Spleen (tissue), 11 donors: ENCODE data around the gene NPC1. TPM values are rescaled to one million over a fixed set of nuclear protein-coding genes. Genes with fewer than 3 reads are reported as not detected.

ENCODE experiments used
- DNase-seq: peaks from one replicate; pipeline ENCODE4 v3.0.0-alpha.2; 2020
- H3K27ac ChIP-seq, 8 donors: fragments of 200-600 bp; sonication (generic) in 7 of 8; 1 replicate in 4 of 8; 2 replicates in 4 of 8; pipeline versions ENCODE4 v1.5.0 to v1.8.0; 2016 to 2021; ENCODE audit warnings: inconsistent platforms in 4 of 8, mild to moderate bottlenecking in 4 of 8, moderate library complexity in 1 of 8
- H3K27me3 ChIP-seq, 7 donors: fragments of 200-600 bp; sonication (generic) in 6 of 7; replicated peaks in 1 of 7; 1 replicate in 4 of 7; 2 replicates in 3 of 7; pipeline versions ENCODE4 v1.5.0 to v1.8.0; 2016 to 2021; ENCODE audit warnings: inconsistent platforms in 3 of 7, mild to moderate bottlenecking in 1 of 7
- H3K36me3 ChIP-seq, 6 donors: fragments of 200-600 bp; sonication (generic) in 5 of 6; 1 replicate in 4 of 6; 2 replicates in 2 of 6; pipeline versions ENCODE4 v1.5.0 to v1.8.0; 2016 to 2021; ENCODE audit warnings: inconsistent platforms in 2 of 6
- H3K4me1 ChIP-seq, 6 donors: fragments of 200-600 bp; sonication (generic) in 5 of 6; 1 replicate in 3 of 6; 2 replicates in 3 of 6; pipeline versions ENCODE4 v1.5.0 to v1.8.0; 2016 to 2021; ENCODE audit warnings: inconsistent platforms in 3 of 6
- H3K4me3 ChIP-seq, 8 donors: fragments of 200-600 bp; sonication (generic) in 7 of 8; 1 replicate in 4 of 8; 2 replicates in 4 of 8; pipeline versions ENCODE4 v1.5.0 to v1.8.0; 2016 to 2021; ENCODE audit warnings: inconsistent platforms in 4 of 8, mild to moderate bottlenecking in 4 of 8, moderate library complexity in 2 of 8
- H3K9me3 ChIP-seq, 8 donors: fragments of 200-600 bp; sonication (generic) in 7 of 8; 1 replicate in 4 of 8; 2 replicates in 4 of 8; pipeline versions ENCODE4 v1.5.0 to v1.8.0; 2016 to 2021; ENCODE audit warnings: inconsistent platforms in 4 of 8
- POLR2A ChIP-seq, 3 donors: fragments of 450-650 bp; IDR thresholded peaks; one replicate each; pipeline ENCODE4 v1.5.1; 2017; ENCODE audit warnings: antibody characterized with exemption in 3 of 3, mild to moderate bottlenecking in 1 of 3
- POLR2AphosphoS5 ChIP-seq, 3 donors: sonication (generic); formaldehyde crosslinking; IDR thresholded peaks; one replicate each; pipeline ENCODE4 v1.5.1; 2017; ENCODE audit warnings: antibody characterized with exemption in 3 of 3
- WGBS, 5 donors: extraction: QIAGEN DNeasy Blood & Tissue Kit in 3 of 5; methylation state at CpG; one replicate each; pipeline versions ENCODE4 v1.1.5 to v1.1.7; 2013 to 2018; 5-methylcytosine and 5-hydroxymethylcytosine counted together
- intact Hi-C: fragments of 100-400 bp; cut with DNase I; formaldehyde crosslinking; loops from one replicate; pipeline ENCODE4 v1.15.0; 2023; ENCODE audit warnings: low total_unique reads
- polyA plus RNA-seq, 3 donors: library from polyadenylated mRNA; stranded (reverse); fragments of 200-250 nt; gene quantifications; one replicate each; pipeline ENCODE4 v1.2.1, GENCODE V29; 2013
- total RNA-seq, 7 donors: library from RNA; depleted of rRNA in 3 of 7; stranded (reverse); fragments of >200 nt in 3 of 7; fragmentation: NEBNext Ultra II Directional in 4 of 7; extraction: Animal tissue kit (Norgen Biotek cat#: 25700) in 4 of 7; gene quantifications; one replicate each; pipeline versions ENCODE4 v1.1.0 to v1.2.1, GENCODE V29; 2016 to 2021
- TF ChIP-seq, protein P1 (sequence below), 11 experiments: fragments of 200-600 bp in 7 of 11; fragments of 450-650 bp in 4 of 11; sonication (generic) in 4 of 11; IDR thresholded peaks in 8 of 11; conservative IDR thresholded peaks in 3 of 11; 1 replicate in 7 of 11; 2 replicates in 4 of 11; pipeline versions ENCODE4 v1.4.0 to v1.8.0; 2016 to 2021; ENCODE audit warnings: antibody characterized with exemption in 11 of 11, inconsistent platforms in 4 of 11, mild to moderate bottlenecking in 1 of 11
- donor health status: healthy with polysubstance abuse.
- donor health status: DM: no; HTN: no; CAD: no; lungs with moderate emphysema.
- donor health status: DM: no; HTN: no; CAD: no.
- donor health status: Bipolar disorder and iron deficiency.
- donor health status: healthy.
- donor health status: DM: no; HTN: no; CAD: no.
- donor health status: DM: yes; HTN: yes; CAD: no.

Gene NPC1
- total and polyA plus RNA-seq, 10 donors, result 8.1 to 84.2 (median 56.0) TPM

DNA sequence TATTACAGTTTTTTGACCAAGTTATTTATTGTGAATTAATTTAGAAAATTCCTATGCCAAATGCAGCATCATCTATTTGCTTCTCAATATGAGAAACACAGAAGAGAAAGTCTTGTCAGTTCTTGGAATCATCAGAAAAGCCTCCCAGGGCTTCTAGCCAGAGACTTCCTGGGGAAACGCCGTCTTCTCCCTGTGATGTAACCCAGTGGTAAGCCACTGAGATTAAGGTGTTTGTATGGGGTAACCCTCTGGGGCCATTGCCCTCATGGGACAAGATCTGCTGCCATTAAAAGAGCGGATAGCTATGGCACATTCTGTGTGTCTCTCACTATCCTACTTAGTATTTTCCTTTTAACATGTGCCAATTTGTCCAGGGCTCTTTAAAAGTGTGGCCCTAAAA, 48.4 kb upstream of the NPC1 start:
- H3K4me3 ChIP-seq, result no peak overlapping the region
- WGBS, 5 donors, result 38 to 59% (median 47%) methylated on average over 3 of the region's 3 CpGs
- H3K27me3 ChIP-seq, result no peaks in the 10 kb centered on the region

GRCh38 chr18:23632615-23633014, 46.3 kb upstream of the NPC1 start:
- no peaks in the 10 kb centered on the region for H3K9me3 ChIP-seq
- no peaks in the 10 kb centered on the region for H3K36me3 ChIP-seq
- DNase-seq, result no peak
- H3K27me3 ChIP-seq, result no peaks in the 10 kb centered on the region
- TF ChIP-seq POLR2AphosphoS5 (IDR thresholded peaks at IDR 0.05), result no peak
- TF ChIP-seq, protein P1, sequence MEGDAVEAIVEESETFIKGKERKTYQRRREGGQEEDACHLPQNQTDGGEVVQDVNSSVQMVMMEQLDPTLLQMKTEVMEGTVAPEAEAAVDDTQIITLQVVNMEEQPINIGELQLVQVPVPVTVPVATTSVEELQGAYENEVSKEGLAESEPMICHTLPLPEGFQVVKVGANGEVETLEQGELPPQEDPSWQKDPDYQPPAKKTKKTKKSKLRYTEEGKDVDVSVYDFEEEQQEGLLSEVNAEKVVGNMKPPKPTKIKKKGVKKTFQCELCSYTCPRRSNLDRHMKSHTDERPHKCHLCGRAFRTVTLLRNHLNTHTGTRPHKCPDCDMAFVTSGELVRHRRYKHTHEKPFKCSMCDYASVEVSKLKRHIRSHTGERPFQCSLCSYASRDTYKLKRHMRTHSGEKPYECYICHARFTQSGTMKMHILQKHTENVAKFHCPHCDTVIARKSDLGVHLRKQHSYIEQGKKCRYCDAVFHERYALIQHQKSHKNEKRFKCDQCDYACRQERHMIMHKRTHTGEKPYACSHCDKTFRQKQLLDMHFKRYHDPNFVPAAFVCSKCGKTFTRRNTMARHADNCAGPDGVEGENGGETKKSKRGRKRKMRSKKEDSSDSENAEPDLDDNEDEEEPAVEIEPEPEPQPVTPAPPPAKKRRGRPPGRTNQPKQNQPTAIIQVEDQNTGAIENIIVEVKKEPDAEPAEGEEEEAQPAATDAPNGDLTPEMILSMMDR (IDR thresholded peaks at IDR 0.05 in 8 of 11, conservative IDR thresholded peaks at IDR 0.05 in 3 of 11), result no peak
- no peak for TF ChIP-seq POLR2A (IDR thresholded peaks at IDR 0.05)
- no peaks in the 10 kb centered on the region for H3K4me1 ChIP-seq
- intact Hi-C loops, result no loop called here
- no peak overlapping the region for H3K4me3 ChIP-seq
- 73 to 95% (median 88%) methylated on average over 1 of the region's 1 CpG for WGBS, 5 donors
- no peak overlapping the region for H3K27ac ChIP-seq

More for the DNA sequence above, 48.4 kb upstream of the NPC1 start:
- Histone ChIP-seq H3K4me1 (no peaks in the 10 kb centered on the region), H3K9me3 (no peaks in the 10 kb centered on the region), H3K36me3 (no peaks in the 10 kb centered on the region), H3K27ac (no peak overlapping the region)
- TF ChIP-seq POLR2A (IDR thresholded peaks at IDR 0.05) (no peak), POLR2AphosphoS5 (IDR thresholded peaks at IDR 0.05) (no peak)
- TF ChIP-seq, protein P1 (IDR thresholded peaks at IDR 0.05 in 8 of 11, conservative IDR thresholded peaks at IDR 0.05 in 3 of 11), result no peak
- DNase-seq, result no peak
- intact Hi-C loops, result no loop called here

DNA sequence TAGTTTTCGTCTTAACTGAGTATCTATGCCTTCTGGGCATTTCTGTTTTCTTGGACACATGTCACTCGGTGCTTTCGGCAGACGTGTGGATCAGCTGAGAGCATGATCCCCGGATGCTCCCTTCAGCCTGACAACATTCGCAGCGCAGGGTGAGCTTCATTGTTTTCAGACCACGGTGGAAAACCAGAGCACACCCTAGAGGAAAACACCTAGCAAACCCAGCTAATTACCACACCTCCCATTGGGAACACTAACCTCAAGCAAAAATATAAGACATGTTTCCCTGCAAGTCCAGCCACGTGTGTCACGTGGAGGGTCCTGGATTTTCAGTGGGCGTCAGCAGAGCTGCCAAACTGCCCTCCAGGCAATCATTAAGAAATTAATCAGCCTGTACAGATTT, 45.4 kb upstream of the NPC1 start:
- intact Hi-C loops, result no loop called here
- Histone ChIP-seq H3K9me3 (no peaks in the 10 kb centered on the region), H3K4me1 (no peaks in the 10 kb centered on the region), H3K36me3 (no peaks in the 10 kb centered on the region), H3K27ac (no peak overlapping the region), H3K27me3 (no peaks in the 10 kb centered on the region), H3K4me3 (no peak overlapping the region)
- no peak for DNase-seq
- WGBS, 5 donors, result 68 to 77% (median 70%) methylated on average over 11 of the region's 11 CpGs
- no peak for TF ChIP-seq POLR2AphosphoS5 (IDR thresholded peaks at IDR 0.05)
- no peak for TF ChIP-seq POLR2A (IDR thresholded peaks at IDR 0.05)
- TF ChIP-seq, protein P1 (IDR thresholded peaks at IDR 0.05 in 8 of 11, conservative IDR thresholded peaks at IDR 0.05 in 3 of 11), result no peak

GRCh38 chr18:23631312-23631711, 45.0 kb upstream of the NPC1 start:
- TF ChIP-seq, protein P1 (IDR thresholded peaks at IDR 0.05 in 8 of 11, conservative IDR thresholded peaks at IDR 0.05 in 3 of 11), result no peak
- TF ChIP-seq POLR2A (IDR thresholded peaks at IDR 0.05) (no peak), POLR2AphosphoS5 (IDR thresholded peaks at IDR 0.05) (no peak)
- WGBS, 5 donors, result 90 to 94% (median 91%) methylated on average over 5 of the region's 5 CpGs
- Histone ChIP-seq H3K27me3 (no peaks in the 10 kb centered on the region), H3K4me3 (no peak overlapping the region), H3K27ac (no peak overlapping the region), H3K4me1 (no peaks in the 10 kb centered on the region), H3K36me3 (no peaks in the 10 kb centered on the region), H3K9me3 (no peaks in the 10 kb centered on the region)
- no peak for DNase-seq
- intact Hi-C loops, result no loop called here
